Cardiac fibroblast (primary cell): ENCODE data around the gene FBXO5.
A peak's percentile ranks its signal among the peaks of the same experiment; 100 is the strongest.
"Not testable (repeated sequence)": the region's sequence is repeated elsewhere in the genome, so short reads cannot be mapped to it uniquely, and the experiment has no call there.

Experiments used
- DNase-seq, 2 donors: peaks; one replicate each; pipeline versions ENCODE4 v3.0.0 to v3.0.0-alpha.2; 2010; ENCODE audit warnings: low read depth in 2 of 2
- H3K4me3 ChIP-seq, 2 donors: replicated peaks in 1 of 2; 1 replicate in 1 of 2; 2 replicates in 1 of 2; pipeline ENCODE4 v1.5.1; 2011; ENCODE audit warnings: low read depth in 2 of 2, low read length in 2 of 2, mild to moderate bottlenecking in 2 of 2, moderate library complexity in 1 of 2
- CTCF ChIP-seq: IDR thresholded peaks from one replicate; pipeline ENCODE4 v1.5.1; 2011; ENCODE audit warnings: low read depth, mild to moderate bottlenecking, low read length, inconsistent platforms

FBXO5 gene

GRCh38 chr6:153003366-153003690, 20.5 kb upstream of the FBXO5 start:
- peak overlapping the region; percentile 83 to 84 for H3K4me3 ChIP-seq
- no peak for DNase-seq
- no peak for TF ChIP-seq CTCF

GRCh38 chr6:153002613-153003365, 19.9 kb upstream of the FBXO5 start, which contains the start of gene MTRF1L:
TSS of gene MTRF1L (minus strand) at chr6:153002709. CDS start at chr6:153002685, 24 bp downstream.
- peak; percentile 97 to 98 for DNase-seq
- peak within 1 kb of the TSS; percentile 83 to 84 for H3K4me3 ChIP-seq
- TF ChIP-seq CTCF, result no peak

GRCh38 chr6:153001767-153002612, 19.1 kb upstream of the FBXO5 start:
- no peak for TF ChIP-seq CTCF

GRCh38 chr6:153000790-153001189, 17.9 kb upstream of the FBXO5 start:
- peak overlapping the region in 1 of 2 donors; percentile 83 for H3K4me3 ChIP-seq
- not testable (repeated sequence) for DNase-seq

More at GRCh38 chr6:153001767-153002612, 19.1 kb upstream of the FBXO5 start:
- peak; percentile 22 to 30 for DNase-seq
- H3K4me3 ChIP-seq, result peak overlapping the region; percentile 83 to 84

GRCh38 chr6:153000243-153000642, 17.4 kb upstream of the FBXO5 start:
- no peak for DNase-seq
- TF ChIP-seq CTCF, result no peak
- no peak overlapping the region for H3K4me3 ChIP-seq

GRCh38 chr6:152999538-152999937, 16.7 kb upstream of the FBXO5 start:
- not testable (repeated sequence) for DNase-seq, H3K4me3 ChIP-seq

- TF ChIP-seq CTCF, result no peak
- H3K4me3 ChIP-seq, result no peak overlapping the region
Measured at GRCh38 chr6:152993847-152994246, 11.0 kb upstream of the FBXO5 start.

More at GRCh38 chr6:152993847-152994246, 11.0 kb upstream of the FBXO5 start:
- DNase-seq, result no peak
